AG04450 (cell line): ENCODE results near the gene SLC6A19. TPM values are rescaled to one million over a fixed set of nuclear protein-coding genes. Genes with fewer than 3 reads are reported as not detected.

Experiments used
- CTCF ChIA-PET: fragments of 300-600, 350-600 bp; formaldehyde crosslinking; extraction: SDS; loops from one replicate; lab custom pipeline; 2022; ENCODE audit warnings: antibody characterized with exemption, inconsistent platforms; lab: Charles Lee
- POLR2A ChIA-PET: fragments of 350-600 bp; formaldehyde crosslinking; extraction: SDS; loops from one replicate; lab custom pipeline; 2021; ENCODE audit warnings: antibody characterized with exemption, inconsistent platforms; lab: Yijun Ruan, JAX
- DNase-seq: peaks from one replicate; pipeline ENCODE4 v3.0.0-alpha.2; 2011; ENCODE audit warnings: low read depth, low spot score
- H3K27ac ChIP-seq: one replicate; pipeline ENCODE4 v1.5.1; 2012; ENCODE audit warnings: low read depth, low read length, control low read depth
- H3K27me3 ChIP-seq: one replicate; pipeline ENCODE4 v1.6.0; 2012; ENCODE audit warnings: low read length; ENCODE audit not compliant: control insufficient read depth, insufficient read depth
- H3K4me3 ChIP-seq: 2 replicates; pipeline ENCODE4 v1.5.1; 2011; ENCODE audit warnings: mild to moderate bottlenecking, low read depth, low read length, control low read depth
- H3K9me3 ChIP-seq: 2 replicates; pipeline ENCODE4 v1.5.1; 2012; ENCODE audit warnings: low read length; ENCODE audit not compliant: control insufficient read depth, insufficient read depth
- polyA plus RNA-seq: library from polyadenylated mRNA; depleted of rRNA; stranded (reverse); fragments of >200 nt; gene quantifications from 2 replicates; pipeline ENCODE4 v1.2.3, GENCODE V29; 2011
- TF ChIP-seq, protein P1 (sequence below): IDR thresholded peaks from 2 replicates; pipeline ENCODE4 v1.5.1; 2011; ENCODE audit warnings: low read depth, low read length, control low read depth, inconsistent platforms

The SLC6A19 gene
- polyA plus RNA-seq, 1 experiment, result not detected

DNA sequence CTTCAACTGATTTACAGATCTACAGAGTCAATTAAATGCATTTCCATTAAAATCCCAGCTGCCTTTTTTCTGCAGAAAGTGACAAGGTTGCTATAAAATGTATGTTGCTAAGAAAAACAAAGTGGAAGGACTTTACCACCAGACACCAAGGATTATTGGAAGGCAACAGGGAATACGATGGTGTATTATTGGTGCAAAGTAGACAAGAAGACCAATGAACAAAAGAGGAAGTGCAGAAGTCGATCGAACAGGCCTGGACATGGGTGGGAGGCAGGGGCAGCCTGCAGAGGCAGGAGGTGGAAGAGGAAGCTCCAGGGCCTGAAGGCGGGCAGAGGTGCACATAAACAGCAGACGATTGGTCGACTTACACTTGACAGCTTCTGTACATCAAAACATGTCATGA, 10.6 kb upstream of the SLC6A19 start:
- TF ChIP-seq, protein P1, sequence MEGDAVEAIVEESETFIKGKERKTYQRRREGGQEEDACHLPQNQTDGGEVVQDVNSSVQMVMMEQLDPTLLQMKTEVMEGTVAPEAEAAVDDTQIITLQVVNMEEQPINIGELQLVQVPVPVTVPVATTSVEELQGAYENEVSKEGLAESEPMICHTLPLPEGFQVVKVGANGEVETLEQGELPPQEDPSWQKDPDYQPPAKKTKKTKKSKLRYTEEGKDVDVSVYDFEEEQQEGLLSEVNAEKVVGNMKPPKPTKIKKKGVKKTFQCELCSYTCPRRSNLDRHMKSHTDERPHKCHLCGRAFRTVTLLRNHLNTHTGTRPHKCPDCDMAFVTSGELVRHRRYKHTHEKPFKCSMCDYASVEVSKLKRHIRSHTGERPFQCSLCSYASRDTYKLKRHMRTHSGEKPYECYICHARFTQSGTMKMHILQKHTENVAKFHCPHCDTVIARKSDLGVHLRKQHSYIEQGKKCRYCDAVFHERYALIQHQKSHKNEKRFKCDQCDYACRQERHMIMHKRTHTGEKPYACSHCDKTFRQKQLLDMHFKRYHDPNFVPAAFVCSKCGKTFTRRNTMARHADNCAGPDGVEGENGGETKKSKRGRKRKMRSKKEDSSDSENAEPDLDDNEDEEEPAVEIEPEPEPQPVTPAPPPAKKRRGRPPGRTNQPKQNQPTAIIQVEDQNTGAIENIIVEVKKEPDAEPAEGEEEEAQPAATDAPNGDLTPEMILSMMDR, result no peak
- POLR2A ChIA-PET, result no interaction called here
- CTCF ChIA-PET, result no interaction called here
- no peaks in the 10 kb centered on the region; the same call in 1 of the 2 replicates for H3K9me3 ChIP-seq
- H3K4me3 ChIP-seq, result no peak overlapping the region
- H3K27me3 ChIP-seq, result peaks cover 4% of the 10 kb centered on the region
- no peak for DNase-seq
- no peak overlapping the region for H3K27ac ChIP-seq

DNA sequence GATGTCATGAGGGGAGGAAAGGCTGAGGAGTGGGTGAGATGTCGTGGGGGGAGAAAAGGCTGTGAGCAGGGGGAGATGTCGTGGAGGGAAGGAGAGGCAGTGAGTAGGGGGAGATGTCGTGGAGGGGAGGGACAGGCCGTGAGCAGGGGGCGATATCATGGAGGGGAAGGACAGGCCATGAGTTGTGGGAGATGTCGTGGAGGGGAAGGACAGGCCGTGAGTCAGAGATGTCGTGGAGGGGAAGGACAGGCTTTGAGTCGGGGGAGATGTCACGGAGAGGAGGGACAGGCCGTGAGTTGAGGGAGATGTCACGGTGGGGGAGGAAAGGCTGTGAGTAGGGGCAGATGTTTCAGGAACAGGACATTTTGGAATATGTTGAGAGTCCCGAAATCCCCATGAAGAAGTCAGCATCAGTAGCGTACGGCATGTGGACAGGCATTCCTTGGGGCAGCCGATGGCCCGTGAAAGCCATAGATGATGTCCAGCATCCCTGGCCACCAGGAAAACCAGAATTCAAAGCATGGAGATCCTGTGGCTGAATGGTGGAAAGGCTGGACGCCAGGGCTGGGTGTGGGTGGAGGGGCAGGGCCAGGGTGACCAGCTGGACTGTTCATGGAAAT, 8.3 kb upstream of the SLC6A19 start:
- Histone ChIP-seq H3K27ac (no peak overlapping the region), H3K27me3 (peaks cover 7% of the 10 kb centered on the region), H3K9me3 (peaks cover 3% of the 10 kb centered on the region; the same call in 1 of the 2 replicates), H3K4me3 (no peak overlapping the region)
- ChIA-PET CTCF (no interaction called here), POLR2A (no interaction called here)
- no peak for DNase-seq
- TF ChIP-seq, protein P1, result no peak

- Histone ChIP-seq H3K4me3 (no peak overlapping the region), H3K9me3 (peaks cover 3% of the 10 kb centered on the region; the same call in 1 of the 2 replicates), H3K27me3 (peaks cover 7% of the 10 kb centered on the region), H3K27ac (no peak overlapping the region)
- ChIA-PET CTCF (no interaction called here), POLR2A (no interaction called here)
- no peak for DNase-seq
- TF ChIP-seq, protein P1, result no peak
Measured at GRCh38 chr5:1193591-1193985, 7.8 kb upstream of the SLC6A19 start.

GRCh38 chr5:1194378-1194777, 7.0 kb upstream of the SLC6A19 start:
- ChIA-PET CTCF (no interaction called here), POLR2A (no interaction called here)
- H3K27me3 ChIP-seq, result peaks cover 7% of the 10 kb centered on the region

DNA sequence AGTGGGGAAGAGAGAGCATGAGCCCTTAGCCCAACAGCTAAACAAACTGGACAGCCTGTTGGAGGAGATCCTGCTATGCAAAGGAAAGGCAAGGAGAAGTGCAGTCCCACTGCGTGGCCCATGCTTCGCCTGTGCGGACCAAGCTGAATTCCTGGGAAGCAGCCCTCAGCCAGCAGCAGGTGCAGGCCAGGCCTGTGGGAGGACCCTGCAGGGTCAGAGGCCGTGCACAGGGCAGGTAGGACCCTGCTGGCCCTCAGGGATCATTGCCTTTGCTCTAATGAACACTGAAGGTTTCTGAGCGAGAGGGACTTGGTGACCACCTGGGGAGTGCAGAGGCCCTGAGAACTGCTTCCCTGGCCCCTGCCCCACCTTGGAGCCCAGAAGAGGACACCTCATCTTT, 6.0 kb upstream of the SLC6A19 start:
- TF ChIP-seq, protein P1, result no peak
- Histone ChIP-seq H3K4me3 (no peak overlapping the region), H3K9me3 (peaks cover 7% of the 10 kb centered on the region; the same call in 1 of the 2 replicates), H3K27ac (no peak overlapping the region), H3K27me3 (peaks cover 7% of the 10 kb centered on the region)
- ChIA-PET POLR2A (no interaction called here), CTCF (no interaction called here)
- no peak for DNase-seq

More at GRCh38 chr5:1194378-1194777, 7.0 kb upstream of the SLC6A19 start:
- Histone ChIP-seq H3K27ac (no peak overlapping the region), H3K9me3 (peaks cover 3% of the 10 kb centered on the region; the same call in 1 of the 2 replicates), H3K4me3 (no peak overlapping the region)
- no peak for DNase-seq
- TF ChIP-seq, protein P1, result no peak
